Measurements from ENCODE around the gene IQCE. TPM values are rescaled to one million over a fixed set of nuclear protein-coding genes. Genes with fewer than 3 reads are reported as not detected.

The IQCE gene
- total RNA-seq, 4 donors from 2014 or later, result 9.7 to 23.5 (median 15.6) TPM

DNA sequence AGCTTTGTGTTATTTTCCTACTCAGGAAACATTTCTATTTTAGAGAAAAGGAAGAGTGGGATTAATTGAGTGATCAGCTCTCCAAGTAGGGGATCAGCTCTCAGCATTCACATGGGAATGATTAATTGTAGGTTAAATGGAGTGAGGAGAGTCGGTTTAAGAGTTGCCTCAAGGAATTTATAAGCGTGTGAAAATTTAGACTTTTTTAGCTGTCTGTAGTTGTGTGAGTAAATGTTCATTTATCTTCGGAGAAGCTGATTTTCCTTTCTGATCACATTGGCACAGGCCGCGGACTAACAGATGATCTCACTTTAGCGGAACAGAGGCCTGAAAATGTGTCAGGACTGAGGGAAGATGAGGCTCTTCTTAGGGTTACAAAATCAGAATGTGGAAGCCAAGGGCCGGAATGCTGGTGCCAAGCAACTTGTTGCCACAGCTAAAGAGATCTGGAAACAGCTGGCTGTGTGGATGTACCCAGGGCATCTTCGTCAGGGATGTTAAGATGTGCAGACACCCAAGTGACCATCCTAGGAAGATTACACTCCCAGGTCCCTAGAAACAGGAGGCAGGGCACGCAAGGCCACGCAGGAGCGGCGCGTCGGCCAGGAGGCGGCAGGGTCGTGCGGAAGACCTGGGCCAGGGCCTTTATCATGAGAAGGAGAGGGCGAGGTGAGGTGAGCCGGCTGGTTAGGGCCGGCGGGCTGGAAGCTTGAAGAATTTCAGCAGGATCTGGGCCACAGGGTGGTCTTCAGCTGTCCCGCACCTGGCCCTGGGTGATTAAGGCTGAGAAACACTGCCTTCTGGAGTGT lies 37.9 kb downstream of the IQCE start:
- Histone ChIP-seq H3K27me3 (no peaks in the 10 kb centered on the region), H3K9me3 (no peaks in the 10 kb centered on the region), H3K4me3 (no peak overlapping the region), H3K27ac (no peak overlapping the region), H3K4me1 (no peaks in the 10 kb centered on the region), H3K36me3 (peaks cover 0 to 98% of the 10 kb centered on the region in 2 donors)
- WGBS, 2 donors (ENCODE audit: low coverage in 1 of 2), result 79 to 81% methylated on average over 12 to 20 of the region's 22 CpGs
- no peak for ATAC-seq
- TF ChIP-seq EP300 (IDR thresholded peaks at IDR 0.05) (no peak), POLR2AphosphoS5 (IDR thresholded peaks at IDR 0.05) (no peak), POLR2A (IDR thresholded peaks at IDR 0.05) (no peak)
- TF ChIP-seq, protein P1, sequence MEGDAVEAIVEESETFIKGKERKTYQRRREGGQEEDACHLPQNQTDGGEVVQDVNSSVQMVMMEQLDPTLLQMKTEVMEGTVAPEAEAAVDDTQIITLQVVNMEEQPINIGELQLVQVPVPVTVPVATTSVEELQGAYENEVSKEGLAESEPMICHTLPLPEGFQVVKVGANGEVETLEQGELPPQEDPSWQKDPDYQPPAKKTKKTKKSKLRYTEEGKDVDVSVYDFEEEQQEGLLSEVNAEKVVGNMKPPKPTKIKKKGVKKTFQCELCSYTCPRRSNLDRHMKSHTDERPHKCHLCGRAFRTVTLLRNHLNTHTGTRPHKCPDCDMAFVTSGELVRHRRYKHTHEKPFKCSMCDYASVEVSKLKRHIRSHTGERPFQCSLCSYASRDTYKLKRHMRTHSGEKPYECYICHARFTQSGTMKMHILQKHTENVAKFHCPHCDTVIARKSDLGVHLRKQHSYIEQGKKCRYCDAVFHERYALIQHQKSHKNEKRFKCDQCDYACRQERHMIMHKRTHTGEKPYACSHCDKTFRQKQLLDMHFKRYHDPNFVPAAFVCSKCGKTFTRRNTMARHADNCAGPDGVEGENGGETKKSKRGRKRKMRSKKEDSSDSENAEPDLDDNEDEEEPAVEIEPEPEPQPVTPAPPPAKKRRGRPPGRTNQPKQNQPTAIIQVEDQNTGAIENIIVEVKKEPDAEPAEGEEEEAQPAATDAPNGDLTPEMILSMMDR (IDR thresholded peaks at IDR 0.05), result no peak

DNA sequence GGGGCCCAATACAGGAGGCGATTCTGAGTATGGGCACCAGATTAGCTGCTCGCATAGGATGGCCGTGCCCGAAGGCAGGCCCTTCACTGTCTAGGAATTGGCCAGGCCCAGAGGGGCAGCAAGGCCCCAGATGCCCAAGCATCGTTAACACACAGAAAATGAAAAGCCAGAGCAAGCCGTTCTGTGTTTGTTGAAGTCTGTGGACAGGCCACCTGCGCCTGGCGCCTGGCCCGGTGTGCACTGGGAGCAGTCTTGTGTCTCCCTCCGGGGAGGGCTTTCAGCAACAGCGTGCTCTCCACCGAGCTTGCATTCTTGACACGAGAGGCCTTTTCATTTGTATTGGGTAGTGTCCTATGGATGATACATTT lies 38.5 kb downstream of the IQCE start:
- no peaks in the 10 kb centered on the region for H3K4me1 ChIP-seq
- no peak overlapping the region for H3K4me3 ChIP-seq
- no peak for ATAC-seq
- no peaks in the 10 kb centered on the region for H3K27me3 ChIP-seq
- no peak overlapping the region for H3K27ac ChIP-seq
- no peaks in the 10 kb centered on the region for H3K9me3 ChIP-seq
- 56 to 83% methylated on average over 4 to 9 of the region's 13 CpGs for WGBS, 2 donors (ENCODE audit: low coverage in 1 of 2)
- peaks cover 0 to 98% of the 10 kb centered on the region in 2 donors for H3K36me3 ChIP-seq
- TF ChIP-seq POLR2AphosphoS5 (IDR thresholded peaks at IDR 0.05) (no peak), POLR2A (IDR thresholded peaks at IDR 0.05) (no peak), EP300 (IDR thresholded peaks at IDR 0.05) (no peak)
- TF ChIP-seq, protein P1 (IDR thresholded peaks at IDR 0.05), result no peak

DNA sequence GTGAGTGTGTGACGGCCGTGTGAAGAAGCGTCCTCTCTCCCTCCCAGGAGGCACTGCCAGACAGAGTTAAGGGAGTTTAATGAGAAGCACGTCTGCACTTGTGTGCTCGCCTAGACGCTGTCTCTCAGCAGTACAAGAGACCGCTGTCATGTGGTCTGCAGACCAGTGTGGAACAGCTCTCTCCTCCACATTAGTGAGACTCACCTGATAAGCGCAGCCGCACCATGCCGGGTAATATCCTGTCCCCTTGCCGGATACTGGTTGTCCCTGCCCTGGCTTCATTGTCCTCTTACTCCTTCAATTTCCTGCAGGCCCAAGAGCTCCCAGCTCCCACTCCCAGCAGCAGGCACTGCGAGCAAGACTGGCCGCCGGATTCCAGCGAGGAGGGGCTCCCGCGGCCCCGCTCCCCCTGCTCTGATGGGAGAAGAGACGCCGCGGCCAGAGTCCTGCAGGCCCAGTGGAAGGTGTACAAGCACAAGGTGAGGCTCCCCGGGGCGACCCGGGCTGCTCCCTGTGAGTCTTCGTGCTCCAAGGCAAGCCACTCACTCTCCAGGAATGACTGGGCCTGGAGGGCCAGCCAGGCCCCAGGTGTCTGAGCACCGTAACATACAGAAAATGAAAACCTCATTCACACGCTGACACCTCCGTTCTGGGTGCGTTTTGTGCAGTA lies 39.5 kb downstream of the IQCE start:
- Histone ChIP-seq H3K9me3 (no peaks in the 10 kb centered on the region), H3K36me3 (peaks cover 0 to 98% of the 10 kb centered on the region in 2 donors), H3K27ac (no peak overlapping the region), H3K4me1 (no peaks in the 10 kb centered on the region), H3K27me3 (no peaks in the 10 kb centered on the region), H3K4me3 (no peak overlapping the region)
- TF ChIP-seq POLR2AphosphoS5 (IDR thresholded peaks at IDR 0.05) (no peak), POLR2A (IDR thresholded peaks at IDR 0.05) (no peak), EP300 (IDR thresholded peaks at IDR 0.05) (no peak)
- TF ChIP-seq, protein P1 (IDR thresholded peaks at IDR 0.05), result no peak
- ATAC-seq, result no peak
- 81 to 91% methylated on average over 10 to 13 of the region's 29 CpGs for WGBS, 2 donors (ENCODE audit: low coverage in 1 of 2)

DNA sequence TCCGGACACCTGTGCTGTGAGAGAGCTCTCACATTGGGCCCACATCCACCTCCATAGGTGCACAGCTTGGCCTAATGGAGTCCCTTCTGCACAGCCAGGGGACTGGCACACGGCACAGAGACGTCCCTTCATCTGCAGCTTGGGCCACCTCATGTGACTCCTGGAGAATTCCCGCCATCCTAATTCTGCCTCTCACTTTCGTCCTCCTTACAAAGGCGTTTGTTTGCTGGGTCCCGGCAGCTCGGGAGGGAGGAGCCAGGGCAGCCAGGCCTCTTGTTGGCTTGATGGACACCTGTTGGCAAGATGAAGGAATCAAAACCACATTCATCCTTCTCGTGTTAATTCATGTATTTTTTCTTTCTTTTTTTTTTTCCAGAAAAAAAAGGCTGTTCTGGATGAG lies 42.3 kb downstream of the IQCE start:
- no peaks in the 10 kb centered on the region for H3K4me1 ChIP-seq
- no peak for TF ChIP-seq EP300 (IDR thresholded peaks at IDR 0.05)
- TF ChIP-seq POLR2AphosphoS5 (IDR thresholded peaks at IDR 0.05), result no peak
- TF ChIP-seq POLR2A (IDR thresholded peaks at IDR 0.05), result no peak
- TF ChIP-seq, protein P1 (IDR thresholded peaks at IDR 0.05), result no peak
- H3K27ac ChIP-seq, result no peak overlapping the region
- ATAC-seq, result no peak
- WGBS, 2 donors (ENCODE audit: low coverage in 1 of 2), result 80 to 89% methylated on average over 3 to 5 of the region's 9 CpGs
- H3K36me3 ChIP-seq, result peaks cover 0 to 90% of the 10 kb centered on the region in 2 donors
- no peak overlapping the region for H3K4me3 ChIP-seq
- H3K9me3 ChIP-seq, result no peaks in the 10 kb centered on the region
- H3K27me3 ChIP-seq, result no peaks in the 10 kb centered on the region

Data from gastroesophageal sphincter (tissue), 4 donors.